ENCODE results near the gene ALPL. TPM values are rescaled to one million over a fixed set of nuclear protein-coding genes. Genes with fewer than 3 reads are reported as not detected.

The ALPL gene
- total RNA-seq, 1 donor from 2014 or later, result 123 TPM

DNA sequence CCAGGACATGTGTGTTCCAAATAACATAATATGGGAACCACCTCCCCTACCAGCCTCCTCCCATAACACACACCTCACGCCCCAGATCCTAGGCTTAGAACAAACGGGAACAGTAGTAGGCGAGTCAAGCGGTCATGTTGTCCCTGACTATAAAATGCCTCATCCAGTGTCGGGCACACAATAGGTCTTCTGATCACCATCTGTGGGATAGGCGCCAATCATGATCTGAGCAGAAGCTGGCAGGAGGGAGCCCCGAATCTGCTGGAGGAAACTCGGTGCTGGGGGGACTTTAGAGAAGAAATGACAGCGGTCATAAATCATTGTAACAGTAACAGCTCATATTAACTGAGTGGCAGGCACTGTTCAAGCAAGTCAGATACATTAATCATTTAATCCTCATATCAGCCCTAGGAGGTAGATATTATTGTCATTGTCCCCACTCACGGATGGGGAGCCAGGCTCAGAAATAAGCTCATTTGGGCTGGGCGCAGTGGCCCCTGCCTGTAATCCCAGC is 13.4 kb downstream of the ALPL start:
- DNase-seq, result no peak
- H3K9me3 ChIP-seq, result no peaks in the 10 kb centered on the region
- no peaks in the 10 kb centered on the region for H3K36me3 ChIP-seq
- ATAC-seq, result no peak
- TF ChIP-seq, protein P1, sequence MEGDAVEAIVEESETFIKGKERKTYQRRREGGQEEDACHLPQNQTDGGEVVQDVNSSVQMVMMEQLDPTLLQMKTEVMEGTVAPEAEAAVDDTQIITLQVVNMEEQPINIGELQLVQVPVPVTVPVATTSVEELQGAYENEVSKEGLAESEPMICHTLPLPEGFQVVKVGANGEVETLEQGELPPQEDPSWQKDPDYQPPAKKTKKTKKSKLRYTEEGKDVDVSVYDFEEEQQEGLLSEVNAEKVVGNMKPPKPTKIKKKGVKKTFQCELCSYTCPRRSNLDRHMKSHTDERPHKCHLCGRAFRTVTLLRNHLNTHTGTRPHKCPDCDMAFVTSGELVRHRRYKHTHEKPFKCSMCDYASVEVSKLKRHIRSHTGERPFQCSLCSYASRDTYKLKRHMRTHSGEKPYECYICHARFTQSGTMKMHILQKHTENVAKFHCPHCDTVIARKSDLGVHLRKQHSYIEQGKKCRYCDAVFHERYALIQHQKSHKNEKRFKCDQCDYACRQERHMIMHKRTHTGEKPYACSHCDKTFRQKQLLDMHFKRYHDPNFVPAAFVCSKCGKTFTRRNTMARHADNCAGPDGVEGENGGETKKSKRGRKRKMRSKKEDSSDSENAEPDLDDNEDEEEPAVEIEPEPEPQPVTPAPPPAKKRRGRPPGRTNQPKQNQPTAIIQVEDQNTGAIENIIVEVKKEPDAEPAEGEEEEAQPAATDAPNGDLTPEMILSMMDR (IDR thresholded peaks at IDR 0.05), result no peak
- no peaks in the 10 kb centered on the region for H3K27me3 ChIP-seq (ENCODE audit: low read depth)
- no peak overlapping the region for H3K4me3 ChIP-seq
- intact Hi-C loops (cut with DNase I), result no loop called here
- H3K27ac ChIP-seq, result no peak overlapping the region
- peaks cover 12% of the 10 kb centered on the region for H3K4me1 ChIP-seq

DNA sequence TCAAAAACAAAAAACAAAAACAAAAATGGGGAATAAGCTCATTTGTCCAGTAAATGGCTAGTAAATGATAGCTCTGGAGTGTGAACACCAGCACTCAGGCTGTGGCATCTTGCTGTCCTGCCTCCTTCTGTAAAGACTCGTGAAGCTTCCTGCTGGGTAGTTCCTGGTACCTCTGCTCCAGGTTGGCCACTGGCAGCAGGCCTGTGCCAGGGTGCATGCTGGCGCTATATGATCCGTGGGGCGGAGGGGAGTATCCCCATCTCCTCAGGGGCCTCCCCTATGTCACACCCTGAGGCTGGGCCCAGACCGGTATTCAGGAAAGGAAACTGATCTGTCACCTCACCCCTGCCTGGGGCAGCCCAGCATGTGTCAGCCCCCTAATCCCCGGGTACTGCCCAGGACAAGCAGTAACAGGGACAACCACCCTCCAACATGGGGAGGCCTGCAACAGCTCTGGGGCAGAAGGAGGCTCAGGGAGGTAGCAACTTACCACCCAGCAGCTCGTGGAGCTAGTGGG is 14.1 kb downstream of the ALPL start:
- ATAC-seq, result peak in 1 of 2 donors; percentile 16
- H3K36me3 ChIP-seq, result no peaks in the 10 kb centered on the region
- no peak for DNase-seq
- no peaks in the 10 kb centered on the region for H3K27me3 ChIP-seq (ENCODE audit: low read depth)
- TF ChIP-seq, protein P1 (IDR thresholded peaks at IDR 0.05), result no peak
- no peak overlapping the region for H3K4me3 ChIP-seq
- intact Hi-C loops (cut with DNase I), result no loop called here
- H3K4me1 ChIP-seq, result peaks cover 12% of the 10 kb centered on the region
- peak overlapping the region; percentile 49 for H3K27ac ChIP-seq
- no peaks in the 10 kb centered on the region for H3K9me3 ChIP-seq

DNA sequence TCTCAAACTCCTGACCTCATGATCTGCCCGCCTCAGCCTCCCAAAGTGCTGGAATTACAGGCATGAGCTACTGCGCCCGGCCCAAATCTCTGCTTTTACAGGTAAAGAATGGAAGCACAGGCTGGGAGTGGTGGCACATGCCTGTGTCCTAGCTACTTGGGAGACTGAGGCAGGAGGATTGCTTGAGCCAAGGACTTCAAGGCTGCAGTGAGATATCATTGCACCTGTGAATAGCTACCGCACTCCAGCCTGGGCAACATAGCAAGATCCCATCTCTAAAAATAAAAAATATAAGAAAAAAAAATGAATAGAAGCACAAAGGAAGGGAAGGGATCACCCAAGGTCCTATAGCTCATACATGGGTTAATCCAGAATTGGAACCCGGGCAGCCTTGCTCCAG is 15.0 kb downstream of the ALPL start:
- intact Hi-C loops (cut with DNase I), result no loop called here
- Histone ChIP-seq H3K27ac (peak overlapping the region; percentile 55), H3K36me3 (no peaks in the 10 kb centered on the region), H3K4me3 (no peak overlapping the region), H3K9me3 (no peaks in the 10 kb centered on the region), H3K4me1 (peaks cover 12% of the 10 kb centered on the region), H3K27me3 (ENCODE audit: low read depth) (no peaks in the 10 kb centered on the region)
- TF ChIP-seq, protein P1 (IDR thresholded peaks at IDR 0.05), result no peak
- DNase-seq, result no peak
- ATAC-seq, result no peak

DNA sequence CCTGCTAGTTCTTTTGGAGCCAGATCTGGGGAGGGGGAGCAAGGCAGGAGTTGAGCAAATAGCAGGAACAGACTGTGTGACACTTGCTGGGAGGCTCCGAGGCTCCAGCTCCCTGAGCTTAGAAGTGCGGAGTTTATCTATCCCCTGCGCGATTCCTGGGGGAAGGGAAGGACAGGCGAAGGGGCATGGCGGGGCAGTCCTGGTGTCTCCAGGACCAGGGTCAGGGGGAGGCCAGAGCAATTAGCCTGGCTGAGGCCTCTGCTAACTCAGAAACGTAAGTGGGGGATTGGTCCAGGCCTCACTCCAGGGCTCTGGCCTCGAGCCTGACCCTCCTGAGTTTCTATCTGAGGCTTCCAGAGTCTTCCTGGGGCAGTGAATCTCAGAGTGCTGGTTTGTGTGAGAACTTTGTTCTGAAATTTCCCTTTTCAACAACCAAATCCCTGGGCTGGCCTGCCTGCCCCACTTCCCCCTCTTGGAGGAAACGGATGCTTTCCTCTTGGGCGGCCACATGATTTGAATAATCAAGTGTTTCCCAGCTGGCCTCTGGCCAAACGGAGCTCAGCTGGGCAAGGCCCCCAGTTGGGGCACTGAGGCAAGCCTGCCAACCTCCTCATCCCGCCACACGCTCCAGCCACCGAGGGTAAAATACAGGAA is 15.6 kb downstream of the ALPL start:
- no peaks in the 10 kb centered on the region for H3K27me3 ChIP-seq (ENCODE audit: low read depth)
- intact Hi-C loops (cut with DNase I), result no loop called here
- DNase-seq, result peak; percentile 74
- H3K4me3 ChIP-seq, result no peak overlapping the region
- ATAC-seq, result peak; percentile 61 to 68
- TF ChIP-seq, protein P1 (IDR thresholded peaks at IDR 0.05), result no peak
- H3K9me3 ChIP-seq, result no peaks in the 10 kb centered on the region
- H3K4me1 ChIP-seq, result peaks cover 12% of the 10 kb centered on the region
- H3K36me3 ChIP-seq, result no peaks in the 10 kb centered on the region
- peak overlapping the region; percentile 55 for H3K27ac ChIP-seq

DNA sequence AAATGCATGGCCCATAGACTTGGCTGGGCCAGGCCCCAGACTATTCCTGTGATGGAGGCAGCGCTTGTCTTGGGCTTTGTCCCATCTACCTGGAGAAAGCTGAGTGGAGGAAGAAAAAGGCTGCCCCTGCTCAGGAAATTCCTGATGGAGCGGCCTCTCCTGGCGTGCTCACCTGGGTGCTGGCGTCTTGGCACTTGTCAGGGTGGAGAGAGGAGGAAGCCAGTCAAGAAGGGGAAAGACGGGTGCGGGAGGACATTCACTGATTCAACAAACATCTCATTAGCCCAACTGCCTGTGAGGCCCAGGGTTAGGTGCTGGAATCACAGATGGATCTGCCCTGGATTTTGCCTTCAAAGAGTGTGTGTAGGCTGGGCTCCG is 16.1 kb downstream of the ALPL start:
- H3K27me3 ChIP-seq (ENCODE audit: low read depth), result no peaks in the 10 kb centered on the region
- peaks cover 12% of the 10 kb centered on the region for H3K4me1 ChIP-seq
- no peak for DNase-seq
- H3K27ac ChIP-seq, result peak overlapping the region; percentile 38
- H3K36me3 ChIP-seq, result no peaks in the 10 kb centered on the region
- intact Hi-C loops (cut with DNase I), result no loop called here
- no peak overlapping the region for H3K4me3 ChIP-seq
- H3K9me3 ChIP-seq, result no peaks in the 10 kb centered on the region
- peak; percentile 53 to 71 for ATAC-seq
- TF ChIP-seq, protein P1 (IDR thresholded peaks at IDR 0.05), result no peak

Data from lower lobe of right lung (tissue), 2 donors.